Inflammatory macrophage treated with lipopolysaccharide for 4 hours (primary cell): Measurements from ENCODE around the gene AGR3.
"Not testable (repeated sequence)": the region's sequence is repeated elsewhere in the genome, so short reads cannot be mapped to it uniquely, and the experiment has no call there.

Experiments
- DNase-seq: peaks from one replicate; pipeline ENCODE4 v3.0.0-alpha.2; 2020

AGR3 gene

GRCh38 chr7:16891338-16891737 is 9.6 kb upstream of the AGR3 start:
- DNase-seq, result peak; percentile 33

- DNase-seq, result no peak
Observed at GRCh38 chr7:16889851-16890415, 8.2 kb upstream of the AGR3 start.

- no peak for DNase-seq
Observed at GRCh38 chr7:16889305-16889704, 7.5 kb upstream of the AGR3 start.

GRCh38 chr7:16883918-16884317 is 2.1 kb upstream of the AGR3 start:
- DNase-seq, result no peak

- DNase-seq, result no peak
Observed at GRCh38 chr7:16880554-16880953, 1.2 kb downstream of the AGR3 start.

GRCh38 chr7:16879181-16879580 is 2.6 kb downstream of the AGR3 start:
- DNase-seq, result no peak

- DNase-seq, result no peak
Observed at GRCh38 chr7:16875861-16876260, 5.9 kb downstream of the AGR3 start.

GRCh38 chr7:16874066-16874465 is 7.7 kb downstream of the AGR3 start:
- DNase-seq, result no peak

GRCh38 chr7:16867328-16867727 is 14.5 kb downstream of the AGR3 start:
- DNase-seq, result no peak

- not testable (repeated sequence) for DNase-seq
Observed at GRCh38 chr7:16853189-16853588, 28.6 kb downstream of the AGR3 start.

GRCh38 chr7:16851829-16852228 is 30.0 kb downstream of the AGR3 start:
- peak; percentile 53 for DNase-seq

GRCh38 chr7:16850614-16851466 is 30.9 kb downstream of the AGR3 start:
- no peak for DNase-seq

- no peak for DNase-seq
Observed at GRCh38 chr7:16849296-16850148, 32.3 kb downstream of the AGR3 start.

- DNase-seq, result no peak
Observed at GRCh38 chr7:16847381-16847860, 34.4 kb downstream of the AGR3 start.

GRCh38 chr7:16846601-16847165 is 35.1 kb downstream of the AGR3 start:
- no peak for DNase-seq

- no peak for DNase-seq
Observed at GRCh38 chr7:16845746-16846145, 36.0 kb downstream of the AGR3 start.

GRCh38 chr7:16841681-16842080 is 40.1 kb downstream of the AGR3 start:
- DNase-seq, result no peak

- no peak for DNase-seq
Observed at GRCh38 chr7:16840094-16840493, 41.7 kb downstream of the AGR3 start.

GRCh38 chr7:16839646-16840045 is 42.1 kb downstream of the AGR3 start:
- no peak for DNase-seq

- no peak for DNase-seq
Observed at GRCh38 chr7:16838891-16839290, 42.9 kb downstream of the AGR3 start.

- no peak for DNase-seq
Observed at GRCh38 chr7:16838386-16838785, 43.4 kb downstream of the AGR3 start.

GRCh38 chr7:16836481-16836880 is 45.3 kb downstream of the AGR3 start:
- DNase-seq, result no peak

- DNase-seq, result no peak
Observed at GRCh38 chr7:16833373-16833772, 48.4 kb downstream of the AGR3 start.
